ENCODE data around the gene PURA. TPM values are rescaled to one million over a fixed set of nuclear protein-coding genes. Genes with fewer than 3 reads are reported as not detected.

PURA gene
- total RNA-seq, 4 donors from 2014 or later: 7.4 to 34.6 (median 18.8) TPM

- Histone ChIP-seq H3K9me3 (no peaks in the 10 kb centered on the region), H3K4me3 (peak overlapping the region in 3 of 4 donors; percentile 19 to 33 (median 28)), H3K36me3 (no peaks in the 10 kb centered on the region), H3K4me1 (peaks cover 3 to 15% (median 9%) of the 10 kb centered on the region in 4 donors), H3K27ac (peak overlapping the region in 3 of 4 donors; percentile 11 to 17 (median 15)), H3K27me3 (no peaks in the 10 kb centered on the region)
- in situ Hi-C loops (cut with MboI; ENCODE audit: low pct_ligation_motif_present in 1 of 4, low pct_unique_long_range_greater_than_20kb in 1 of 4, low sequenced_read_pairs in 3 of 4): loop anchor here (5.0 to 25.0 kb wide), 3 partner anchors 82 to 370 kb away; partner anchors contain the start of gene PSD2 (in 3 of the 4)
- DNase-seq: peak; percentile 92
- intact Hi-C loops (cut with DNase I; ENCODE audit: low total_unique reads): loop anchor here (1.0 to 10.0 kb wide), 2 partner anchors 85 to 372 kb away; no protein-coding TSS in a partner anchor
- TF ChIP-seq CTCF (IDR thresholded peaks at IDR 0.05) (peak; percentile 87 to 93 (median 90)), EP300 (IDR thresholded peaks at IDR 0.05; ENCODE audit: low read depth) (no peak), POLR2AphosphoS5 (IDR thresholded peaks at IDR 0.05) (no peak), POLR2A (IDR thresholded peaks at IDR 0.05) (no peak)
- 0 to 2% methylated on average over 10 to 27 of the region's 30 CpGs for WGBS, 2 donors (ENCODE audit: low coverage in 1 of 2)
These were observed 43.3 kb downstream of the PURA start for GRCh38 chr5:140157032-140157781.

GRCh38 chr5:140159014-140159927 is 45.4 kb downstream of the PURA start:
- 53 to 85% methylated on average over 2 to 7 of the region's 7 CpGs for WGBS, 2 donors (ENCODE audit: low coverage in 1 of 2)
- no peak for DNase-seq
- Histone ChIP-seq H3K4me1 (peaks cover 3 to 18% (median 9%) of the 10 kb centered on the region in 4 donors), H3K27me3 (no peaks in the 10 kb centered on the region), H3K4me3 (no peak overlapping the region), H3K36me3 (no peaks in the 10 kb centered on the region), H3K9me3 (no peaks in the 10 kb centered on the region), H3K27ac (no peak overlapping the region)
- TF ChIP-seq POLR2AphosphoS5 (IDR thresholded peaks at IDR 0.05) (no peak), POLR2A (IDR thresholded peaks at IDR 0.05) (no peak), CTCF (IDR thresholded peaks at IDR 0.05) (no peak), EP300 (IDR thresholded peaks at IDR 0.05; ENCODE audit: low read depth) (no peak)
- intact Hi-C loops (cut with DNase I; ENCODE audit: low total_unique reads) (loop anchor here (10.0 kb wide), 1 partner anchor 374 kb away; no protein-coding TSS in a partner anchor), in situ Hi-C loops (cut with MboI; ENCODE audit: low pct_ligation_motif_present in 1 of 4, low pct_unique_long_range_greater_than_20kb in 1 of 4, low sequenced_read_pairs in 3 of 4) (loop anchor here (5.0 to 25.0 kb wide), 3 partner anchors 84 to 372 kb away; partner anchors contain the start of gene PSD2 (in 3 of the 4))

- H3K4me3 ChIP-seq: no peak overlapping the region
- in situ Hi-C loops (cut with MboI; ENCODE audit: low pct_ligation_motif_present in 1 of 4, low pct_unique_long_range_greater_than_20kb in 1 of 4, low sequenced_read_pairs in 3 of 4) (loop anchor here in 3 of 4 donors (25.0 kb wide), 1 partner anchor 375 kb away; the partner anchor contains the start of gene PSD2 (in 3 of the 3)), intact Hi-C loops (cut with DNase I; ENCODE audit: low total_unique reads) (no loop called here)
- TF ChIP-seq EP300 (IDR thresholded peaks at IDR 0.05; ENCODE audit: low read depth) (no peak), CTCF (IDR thresholded peaks at IDR 0.05) (no peak), POLR2AphosphoS5 (IDR thresholded peaks at IDR 0.05) (no peak)
- WGBS, 2 donors (ENCODE audit: low coverage in 1 of 2): 81 to 82% methylated on average over 4 to 5 of the region's 5 CpGs
- no peaks in the 10 kb centered on the region for H3K36me3 ChIP-seq
- H3K9me3 ChIP-seq: no peaks in the 10 kb centered on the region
- H3K27me3 ChIP-seq: no peaks in the 10 kb centered on the region
- no peak overlapping the region for H3K27ac ChIP-seq
- no peak for DNase-seq
- peaks cover 5 to 29% (median 12%) of the 10 kb centered on the region in 4 donors for H3K4me1 ChIP-seq
These were observed 48.4 kb downstream of the PURA start for GRCh38 chr5:140162275-140162674.

Measured in transverse colon (tissue), 4 donors.